GOT3 (cell line): ENCODE results near the gene FDXR.
"Not testable (repeated sequence)": the region's sequence is repeated elsewhere in the genome, so short reads cannot be mapped to it uniquely, and the experiment has no call there.

Source experiments
- DNase-seq: peaks from one replicate; lab custom pipeline; 2025; ENCODE audit warnings: mixed read lengths; lab: John Stamatoyannopoulos, UW

FDXR gene

GRCh38 chr17:74871356-74872076 lies 1.3 kb downstream of the FDXR start:
- no peak for DNase-seq

GRCh38 chr17:74870512-74870911 lies 2.3 kb downstream of the FDXR start:
- DNase-seq = no peak

GRCh38 chr17:74870028-74870427 lies 2.8 kb downstream of the FDXR start:
- DNase-seq = not testable (repeated sequence)

- no peak for DNase-seq
Observed at GRCh38 chr17:74868908-74869255, 3.9 kb downstream of the FDXR start.

- no peak for DNase-seq
Observed at GRCh38 chr17:74868251-74868907, 4.4 kb downstream of the FDXR start.

- DNase-seq = no peak
Observed at GRCh38 chr17:74866198-74866835, 6.5 kb downstream of the FDXR start.

- DNase-seq = no peak
Observed at GRCh38 chr17:74865504-74866197, 7.1 kb downstream of the FDXR start.

- peak; percentile 20 for DNase-seq
Observed at GRCh38 chr17:74864866-74865395, 7.9 kb downstream of the FDXR start.

- DNase-seq = no peak
Observed at GRCh38 chr17:74864297-74864865, 8.4 kb downstream of the FDXR start.

GRCh38 chr17:74863420-74864296 lies 9.1 kb downstream of the FDXR start:
- DNase-seq = no peak

GRCh38 chr17:74862919-74863318 lies 9.9 kb downstream of the FDXR start:
- DNase-seq = no peak

- no peak for DNase-seq
Observed at GRCh38 chr17:74862108-74862901, 10.5 kb downstream of the FDXR start.

GRCh38 chr17:74861662-74862107 lies 11.1 kb downstream of the FDXR start:
- no peak for DNase-seq

GRCh38 chr17:74860872-74861661 lies 11.7 kb downstream of the FDXR start:
- no peak for DNase-seq

GRCh38 chr17:74860229-74860871 lies 12.4 kb downstream of the FDXR start:
- DNase-seq = no peak

- DNase-seq = no peak
Observed at GRCh38 chr17:74859459-74860228, 13.2 kb downstream of the FDXR start, which contains the start of gene GRIN2C. GRIN2C (minus strand) TSS chr17:74859885; CDS start chr17:74855092, 4,793 bp downstream.

- no peak for DNase-seq
Observed at GRCh38 chr17:74858672-74859458, 13.9 kb downstream of the FDXR start.
